ENCODE results near the gene BRIP1. TPM values are rescaled to one million over a fixed set of nuclear protein-coding genes. Genes with fewer than 3 reads are reported as not detected.

The BRIP1 gene
- 10 to 100 TPM; 24.2 to 25.5 TPM for total RNA-seq
- 16.2 TPM for polyA plus RNA-seq (2013, experiment 1 of 2)
- polyA plus RNA-seq (2013, experiment 2 of 2) = 16.5 TPM
- long read RNA-seq, experiment 1, partial matches to known transcripts = 2 of 11 reads
- long read RNA-seq, experiment 1, other reads (novel, unspliced or antisense) = 9 of 11 reads
- long read RNA-seq, experiment 2, full-length matches to known transcripts = 4 of 31 reads
- long read RNA-seq, experiment 2, partial matches to known transcripts = 8 of 31 reads
- long read RNA-seq, experiment 2, other reads (novel, unspliced or antisense) = 19 of 31 reads
- long read RNA-seq, experiment 3, full-length matches to known transcripts = 4 of 31 reads
- long read RNA-seq, experiment 3, partial matches to known transcripts = 15 of 31 reads
- long read RNA-seq, experiment 3, other reads (novel, unspliced or antisense) = 12 of 31 reads
- long read RNA-seq, experiment 4, partial matches to known transcripts = 1 of 5 reads
- long read RNA-seq, experiment 4, other reads (novel, unspliced or antisense) = 4 of 5 reads

DNA sequence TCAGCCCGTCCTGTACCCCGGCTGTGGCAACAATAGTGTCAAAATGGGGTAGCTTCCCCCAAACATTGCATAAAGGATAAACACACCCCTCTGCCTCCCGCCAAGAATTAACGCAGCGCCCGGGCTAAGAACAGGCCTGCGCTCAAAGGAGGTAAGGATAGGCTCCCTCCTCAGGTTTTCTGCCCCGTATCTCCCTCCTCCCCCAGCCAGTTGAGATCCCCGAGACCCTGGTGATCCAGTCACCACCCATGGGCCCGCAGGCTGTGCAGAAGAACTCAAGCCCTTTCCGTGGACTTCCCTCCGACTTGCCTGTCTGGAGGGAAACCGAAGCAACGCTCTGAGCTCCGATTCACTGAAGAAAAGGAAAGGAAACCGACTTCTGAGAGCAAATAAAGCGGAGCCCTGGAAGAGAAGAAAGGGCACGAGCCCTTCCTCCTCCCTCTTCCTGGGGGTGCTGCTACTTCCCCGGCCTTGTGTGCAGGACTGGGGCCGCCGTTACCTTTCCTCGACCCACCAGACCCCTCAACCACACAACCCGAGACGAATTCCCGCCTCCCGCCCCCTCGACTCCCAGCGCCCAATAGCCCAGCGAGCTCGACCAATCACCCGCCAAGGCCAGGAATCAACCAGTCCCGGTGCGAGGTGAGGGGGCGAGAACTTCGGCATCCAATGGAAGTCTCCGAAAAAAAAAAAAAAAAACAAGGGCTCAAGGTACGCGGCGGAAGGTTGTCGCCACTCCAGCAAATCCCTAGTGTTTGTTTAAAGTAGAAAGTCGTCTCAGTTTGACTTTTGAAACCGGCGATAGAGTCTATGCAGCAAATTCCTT is at the start of gene BRIP1:
Gene BRIP1 (minus strand): TSS at position 554 of the 826 bp plus-strand sequence. CDS start 1,989 bp downstream, outside the sequence.
- TF ChIP-seq, protein P1, sequence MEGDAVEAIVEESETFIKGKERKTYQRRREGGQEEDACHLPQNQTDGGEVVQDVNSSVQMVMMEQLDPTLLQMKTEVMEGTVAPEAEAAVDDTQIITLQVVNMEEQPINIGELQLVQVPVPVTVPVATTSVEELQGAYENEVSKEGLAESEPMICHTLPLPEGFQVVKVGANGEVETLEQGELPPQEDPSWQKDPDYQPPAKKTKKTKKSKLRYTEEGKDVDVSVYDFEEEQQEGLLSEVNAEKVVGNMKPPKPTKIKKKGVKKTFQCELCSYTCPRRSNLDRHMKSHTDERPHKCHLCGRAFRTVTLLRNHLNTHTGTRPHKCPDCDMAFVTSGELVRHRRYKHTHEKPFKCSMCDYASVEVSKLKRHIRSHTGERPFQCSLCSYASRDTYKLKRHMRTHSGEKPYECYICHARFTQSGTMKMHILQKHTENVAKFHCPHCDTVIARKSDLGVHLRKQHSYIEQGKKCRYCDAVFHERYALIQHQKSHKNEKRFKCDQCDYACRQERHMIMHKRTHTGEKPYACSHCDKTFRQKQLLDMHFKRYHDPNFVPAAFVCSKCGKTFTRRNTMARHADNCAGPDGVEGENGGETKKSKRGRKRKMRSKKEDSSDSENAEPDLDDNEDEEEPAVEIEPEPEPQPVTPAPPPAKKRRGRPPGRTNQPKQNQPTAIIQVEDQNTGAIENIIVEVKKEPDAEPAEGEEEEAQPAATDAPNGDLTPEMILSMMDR (conservative IDR thresholded peaks at IDR 0.05) = no peak
- peak within 1 kb of the TSS; percentile 94 for H3K9ac ChIP-seq (ENCODE audit: extremely low read depth, low read length, poor library complexity, severe bottlenecking)
- H3K9me3 ChIP-seq (ENCODE audit: control insufficient read depth, low read length) = no peaks in the 10 kb centered on the region
- no peaks in the 10 kb centered on the region for H3K9me3 Mint-ChIP-seq
- H3K36me3 ChIP-seq (ENCODE audit: control insufficient read depth, insufficient read depth, low read length) = peaks cover 19% of the 10 kb centered on the region
- peak within 1 kb of the TSS; percentile 89 for H3K4me3 Mint-ChIP-seq
- peak; percentile 100 for DNase-seq
- peak within 1 kb of the TSS; percentile 86 for H3K4me3 ChIP-seq (ENCODE audit: low read length)
- no peaks in the 10 kb centered on the region for H3K27me3 ChIP-seq (ENCODE audit: control insufficient read depth, insufficient read depth, low read length, poor library complexity, severe bottlenecking)
- H3K27ac Mint-ChIP-seq = peak within 1 kb of the TSS; percentile 98
- H3K27ac ChIP-seq (ENCODE audit: low read depth, low read length) = peak within 1 kb of the TSS; percentile 87
- 0% methylated on average over 16 to 42 of the region's 43 CpGs for WGBS, 2 experiments (ENCODE audit: insufficient coverage in 1 of 2, insufficient read length in 1 of 2)
- H3K27me3 Mint-ChIP-seq (ENCODE audit: insufficient read depth) = no peaks in the 10 kb centered on the region
- H3K36me3 Mint-ChIP-seq (ENCODE audit: low read depth) = peaks cover 18% of the 10 kb centered on the region
- peaks cover 19% of the 10 kb centered on the region for H3K4me1 Mint-ChIP-seq
- H3K4me1 ChIP-seq (ENCODE audit: control insufficient read depth, insufficient read depth, low read length) = no peaks in the 10 kb centered on the region

DNA sequence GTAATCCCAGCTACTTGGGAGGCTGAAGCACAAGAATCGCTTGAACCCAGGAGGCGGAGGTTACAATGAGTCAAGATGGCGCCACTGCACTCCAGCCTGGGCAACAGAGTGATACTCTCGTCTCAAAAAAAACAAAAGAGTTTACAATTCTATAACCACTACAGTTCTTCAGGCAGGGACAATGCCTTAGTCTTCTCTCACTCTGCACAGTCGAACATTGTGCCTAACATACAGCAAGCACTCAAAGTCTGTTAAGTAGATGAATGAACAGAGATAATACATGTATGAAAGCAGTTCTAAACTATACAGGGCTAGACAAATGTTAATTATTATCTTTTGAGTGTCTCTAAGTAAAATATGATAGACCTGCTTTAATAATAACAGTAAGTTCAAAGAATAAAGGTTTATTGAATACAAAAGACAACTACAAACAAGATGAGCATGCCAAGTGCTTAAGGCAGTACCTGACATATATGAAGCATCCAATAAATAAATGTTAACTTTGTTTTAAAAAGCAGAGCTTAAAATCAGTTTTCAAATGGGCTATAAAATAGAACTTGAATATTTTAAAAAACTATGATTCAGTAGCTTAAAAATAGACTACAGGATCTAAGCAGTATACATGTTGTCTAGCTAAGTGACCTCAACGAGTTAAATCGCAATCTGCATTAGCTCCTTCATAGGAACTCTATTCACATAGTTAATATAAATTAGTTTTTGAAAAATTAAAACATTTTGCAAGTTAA is 45.1 kb upstream of the BRIP1 start:
- Histone ChIP-seq H3K9me3 (ENCODE audit: control insufficient read depth, low read length) (no peaks in the 10 kb centered on the region), H3K4me1 (ENCODE audit: control insufficient read depth, insufficient read depth, low read length) (no peaks in the 10 kb centered on the region), H3K27me3 (ENCODE audit: control insufficient read depth, insufficient read depth, low read length, poor library complexity, severe bottlenecking) (no peaks in the 10 kb centered on the region), H3K36me3 (ENCODE audit: control insufficient read depth, insufficient read depth, low read length) (peaks cover 72% of the 10 kb centered on the region), H3K9ac (ENCODE audit: extremely low read depth, low read length, poor library complexity, severe bottlenecking) (no peak overlapping the region), H3K27ac (ENCODE audit: low read depth, low read length) (no peak overlapping the region), H3K4me3 (ENCODE audit: low read length) (no peak overlapping the region)
- Mint-ChIP-seq H3K27ac (no peak overlapping the region), H3K4me1 (no peaks in the 10 kb centered on the region), H3K4me3 (no peak overlapping the region), H3K9me3 (no peaks in the 10 kb centered on the region), H3K36me3 (ENCODE audit: low read depth) (peaks cover 53% of the 10 kb centered on the region), H3K27me3 (ENCODE audit: insufficient read depth) (no peaks in the 10 kb centered on the region)
- TF ChIP-seq, protein P1 (conservative IDR thresholded peaks at IDR 0.05) = no peak
- WGBS, 2 experiments (ENCODE audit: insufficient coverage in 1 of 2, insufficient read length in 1 of 2) = 80 to 97% methylated on average over 2 to 7 of the region's 7 CpGs
- no peak for DNase-seq

DNA sequence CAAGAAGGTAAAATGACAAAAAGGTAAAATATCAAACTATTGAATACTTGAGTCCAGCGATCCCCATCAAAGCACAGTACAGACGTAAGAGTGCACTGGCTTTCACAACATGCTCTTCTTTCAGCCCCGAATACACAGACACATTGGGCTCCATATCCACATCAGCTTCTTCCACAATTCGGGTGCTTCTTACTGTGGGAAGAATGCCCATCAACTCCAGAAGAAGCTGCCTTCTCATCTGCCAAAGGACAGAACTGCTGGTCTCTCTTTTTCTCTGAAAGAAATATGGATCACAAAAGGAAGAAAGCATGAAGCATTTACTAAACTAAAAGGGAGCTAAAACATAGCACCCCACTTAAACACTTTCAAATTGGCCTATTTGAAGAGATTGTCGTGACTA is 44.0 kb upstream of the BRIP1 start:
- Mint-ChIP-seq H3K36me3 (ENCODE audit: low read depth) (peaks cover 59% of the 10 kb centered on the region), H3K9me3 (no peaks in the 10 kb centered on the region), H3K4me1 (no peaks in the 10 kb centered on the region), H3K4me3 (no peak overlapping the region), H3K27ac (no peak overlapping the region), H3K27me3 (ENCODE audit: insufficient read depth) (no peaks in the 10 kb centered on the region)
- no peak overlapping the region for H3K4me3 ChIP-seq (ENCODE audit: low read length)
- no peaks in the 10 kb centered on the region for H3K27me3 ChIP-seq (ENCODE audit: control insufficient read depth, insufficient read depth, low read length, poor library complexity, severe bottlenecking)
- no peak for DNase-seq
- no peaks in the 10 kb centered on the region for H3K4me1 ChIP-seq (ENCODE audit: control insufficient read depth, insufficient read depth, low read length)
- peaks cover 75% of the 10 kb centered on the region for H3K36me3 ChIP-seq (ENCODE audit: control insufficient read depth, insufficient read depth, low read length)
- no peak overlapping the region for H3K9ac ChIP-seq (ENCODE audit: extremely low read depth, low read length, poor library complexity, severe bottlenecking)
- TF ChIP-seq, protein P1 (conservative IDR thresholded peaks at IDR 0.05) = no peak
- H3K9me3 ChIP-seq (ENCODE audit: control insufficient read depth, low read length) = no peaks in the 10 kb centered on the region
- WGBS, 2 experiments (ENCODE audit: insufficient coverage in 1 of 2, insufficient read length in 1 of 2) = 96% methylated on average over 4 to 5 of the region's 5 CpGs
- H3K27ac ChIP-seq (ENCODE audit: low read depth, low read length) = no peak overlapping the region
